NB4 (cell line): ENCODE results near the gene ITGAE.

ENCODE experiments used
- CTCF ChIP-seq: IDR thresholded peaks from one replicate; pipeline ENCODE4 v1.5.1; 2012; ENCODE audit warnings: low read depth, low read length
- POLR2A ChIP-seq: IDR thresholded peaks from 2 replicates; pipeline ENCODE4 v1.6.1; 2011; ENCODE audit warnings: mild to moderate bottlenecking; ENCODE audit not compliant: insufficient read length; ENCODE audit errors: extremely low read depth

GRCh38 chr17:3773511-3773910, 27.5 kb downstream of the ITGAE start:
- TF ChIP-seq POLR2A (no peak), CTCF (no peak)
